A549 (cell line): Measurements from ENCODE around the gene IGF2. TPM values are rescaled to one million over a fixed set of nuclear protein-coding genes. Genes with fewer than 3 reads are reported as not detected.

Experiments
- ATAC-seq, 2 experiments: fragments of 200-7000 bp in 1 of 2; fragments of >200 bp in 1 of 2; cut with Nextera tagmentation in 1 of 2; cut with Tn5 transposase in 1 of 2; 3 replicates each; pipeline versions ENCODE4 v1.8.0 to v1.9.1; 2018 to 2020; ENCODE audit warnings: mild to moderate bottlenecking in 1 of 2, moderate library complexity in 1 of 2
- CTCF ChIA-PET: fragments of 300-600 bp; sonication (Branson Sonifier 250); formaldehyde crosslinking; extraction: SDS; loops from one replicate; lab custom pipeline; 2021; ENCODE audit warnings: antibody characterized with exemption, inconsistent platforms; lab: Yijun Ruan, JAX
- POLR2A ChIA-PET: fragments of 350-600 bp; formaldehyde crosslinking; extraction: SDS; loops from one replicate; lab custom pipeline; 2021; ENCODE audit warnings: antibody characterized with exemption, inconsistent platforms; lab: Yijun Ruan, JAX
- DNase-seq, 2 experiments: peaks; one replicate each; pipeline versions ENCODE4 v3.0.0 to v3.0.0-alpha.2; 2011 to 2016; ENCODE audit warnings: low read depth in 1 of 2, low spot score in 1 of 2
- FAIRE-seq: peaks from 2 replicates; lab custom pipeline; 2011; peaks lifted over from hg19 to GRCh38; lab: Jason Lieb, UNC
- H3K27ac ChIP-seq, 2 experiments: fragments of >200 bp; sonication (Bioruptor Twin); formaldehyde crosslinking; 3 replicates each; pipeline ENCODE4 v1.5.1; 2016 to 2017
- H3K4me1 ChIP-seq: fragments of >200 bp; sonication (Bioruptor Twin); formaldehyde crosslinking; 3 replicates; pipeline ENCODE4 v1.6.1; 2016
- H3K4me2 ChIP-seq: fragments of >200 bp; sonication (Bioruptor Twin); formaldehyde crosslinking; 3 replicates; pipeline ENCODE4 v1.6.1; 2016
- H3K4me3 ChIP-seq: fragments of >200 bp; sonication (Bioruptor Twin); formaldehyde crosslinking; 3 replicates; pipeline ENCODE4 v1.5.1; 2016
- H3K9me3 ChIP-seq: fragments of >200 bp; sonication (Bioruptor Twin); formaldehyde crosslinking; 3 replicates; pipeline ENCODE4 v1.6.1; 2016
- CHD2 ChIP-seq: fragments of 150-350 bp; IDR thresholded peaks from 2 replicates; pipeline ENCODE4 v1.6.1; 2014; ENCODE audit warnings: low read length; ENCODE audit not compliant: partially characterized antibody
- CHD4 ChIP-seq: fragments of 200-600 bp; sonication (generic); IDR thresholded peaks from 2 replicates; pipeline ENCODE4 v1.6.1; 2016; ENCODE audit warnings: antibody characterized with exemption, mild to moderate bottlenecking, borderline replicate concordance
- EHMT2 ChIP-seq: fragments of 200-600 bp; sonication (generic); IDR thresholded peaks from 2 replicates; pipeline ENCODE4 v1.6.1; 2016; ENCODE audit warnings: antibody characterized with exemption, low read depth, mild to moderate bottlenecking, moderate library complexity
- EP300 ChIP-seq, 2 experiments: fragments of >200 bp; sonication (Bioruptor Twin); formaldehyde crosslinking; IDR thresholded peaks; 2 replicates in 1 of 2; 3 replicates in 1 of 2; pipeline ENCODE4 v1.6.1; 2016 to 2017
- FOSL2 ChIP-seq, 2 experiments: fragments of 450-650 bp in 1 of 2; fragments of >200 bp in 1 of 2; sonication (Bioruptor Twin) in 1 of 2; formaldehyde crosslinking; IDR thresholded peaks; 2 replicates each; pipeline versions ENCODE4 v1.5.0 to v1.6.1; 2016 to 2020; ENCODE audit warnings: mild to moderate bottlenecking in 1 of 2, moderate library complexity in 1 of 2
- FOXS1 ChIP-seq: fragments of 250-450 bp; sonication (Bioruptor Pico); IDR thresholded peaks from 2 replicates; pipeline ENCODE4 v1.5.0; 2020; ENCODE audit warnings: mild to moderate bottlenecking, moderate library complexity
- GATA3 ChIP-seq: IDR thresholded peaks from 2 replicates; pipeline ENCODE4 v1.6.1; 2012; ENCODE audit warnings: borderline replicate concordance
- JUN ChIP-seq, 2 experiments: fragments of >200 bp; sonication (Bioruptor Twin); formaldehyde crosslinking; IDR thresholded peaks; 2 replicates in 1 of 2; 3 replicates in 1 of 2; pipeline ENCODE4 v1.6.1; 2016 to 2017
- KDM5A ChIP-seq: fragments of 200-600 bp; sonication (generic); IDR thresholded peaks from 2 replicates; pipeline ENCODE4 v1.6.1; 2016; ENCODE audit warnings: antibody characterized with exemption, mild to moderate bottlenecking
- MAFK ChIP-seq: fragments of 450-650 bp; IDR thresholded peaks from 2 replicates; pipeline ENCODE4 v1.6.1; 2014; ENCODE audit not compliant: partially characterized antibody
- MAZ ChIP-seq: fragments of 150-350 bp; IDR thresholded peaks from 2 replicates; pipeline ENCODE4 v1.6.1; 2014; ENCODE audit warnings: antibody characterized with exemption, low read depth, low read length, borderline replicate concordance
- MYC ChIP-seq: IDR thresholded peaks from 2 replicates; pipeline ENCODE4 v1.6.1; 2012; ENCODE audit warnings: mild to moderate bottlenecking, inconsistent platforms, low read length, improper control_type of control experiment, borderline replicate concordance
- POLR2AphosphoS2 ChIP-seq: conservative IDR thresholded peaks from 2 replicates; pipeline ENCODE4 v1.6.1; 2012; ENCODE audit warnings: low read length, improper control_type of control experiment, inconsistent platforms
- RCOR1 ChIP-seq: fragments of 150-350 bp; IDR thresholded peaks from 2 replicates; pipeline ENCODE4 v1.6.1; 2014; ENCODE audit warnings: antibody characterized with exemption, low read length, low read depth
- REST ChIP-seq: fragments of 200-600 bp; sonication (generic); IDR thresholded peaks from 2 replicates; pipeline ENCODE4 v1.6.1; 2016; ENCODE audit warnings: antibody characterized with exemption, mild to moderate bottlenecking, moderate library complexity
- RNF2 ChIP-seq: fragments of 200-600 bp; sonication (generic); IDR thresholded peaks from 2 replicates; pipeline ENCODE4 v1.6.1; 2016; ENCODE audit warnings: low read depth, mild to moderate bottlenecking, antibody characterized with exemption, moderate library complexity, borderline replicate concordance
- SMC3 ChIP-seq: fragments of >200 bp; sonication (Bioruptor Twin); formaldehyde crosslinking; IDR thresholded peaks from 3 replicates; pipeline ENCODE4 v1.6.1; 2018; ENCODE audit warnings: inconsistent platforms
- TFCP2L1 ChIP-seq: fragments of 250-450 bp; sonication (Bioruptor Pico); IDR thresholded peaks from 2 replicates; pipeline ENCODE4 v1.5.0; 2021; ENCODE audit warnings: mild to moderate bottlenecking
- ZFP36 ChIP-seq: fragments of 450-650 bp; IDR thresholded peaks from 2 replicates; pipeline ENCODE4 v1.6.1; 2014; ENCODE audit warnings: borderline replicate concordance; ENCODE audit not compliant: partially characterized antibody
- ZNF302 ChIP-seq: fragments of 250-450 bp; sonication (Bioruptor Pico); IDR thresholded peaks from 2 replicates; pipeline ENCODE4 v1.9.0; 2021; ENCODE audit warnings: inconsistent platforms, mild to moderate bottlenecking, moderate library complexity
- WGBS: methylation state at CpG from one replicate; pipeline ENCODE4 v1.1.6; 2017; ENCODE audit errors: missing lambda C conversion rate; 5-methylcytosine and 5-hydroxymethylcytosine counted together
- polyA plus RNA-seq, 4 experiments: library from polyadenylated mRNA; depleted of rRNA in 3 of 4; stranded (reverse); fragments of >200 nt; fragmentation: RNase III in 1 of 4; extraction: RNeasy Plus Mini Kit Qiagen cat#74134 plus additional on column Dnase treatment in 1 of 4; gene quantifications; 2 replicates in 3 of 4; 3 replicates in 1 of 4; pipeline ENCODE4 v1.2.3, GENCODE V29; 2011 to 2017
- TF ChIP-seq, protein P1 (sequence below): IDR thresholded peaks from 2 replicates; pipeline ENCODE4 v1.6.1; 2012
- TF ChIP-seq, protein P2 (sequence below): fragments of >200 bp; sonication (Bioruptor Twin); formaldehyde crosslinking; IDR thresholded peaks from 3 replicates; pipeline ENCODE4 v1.5.1; 2016
- TF ChIP-seq, protein P3 (sequence below): fragments of >200 bp; sonication (Bioruptor Twin); formaldehyde crosslinking; IDR thresholded peaks from 3 replicates; pipeline ENCODE4 v1.6.1; 2016
- TF ChIP-seq, protein P4 (sequence below): fragments of 250-450 bp; sonication (Bioruptor Pico); IDR thresholded peaks from 2 replicates; pipeline ENCODE4 v1.5.0; 2020; ENCODE audit warnings: low read depth, mild to moderate bottlenecking, moderate library complexity

The IGF2 gene
- polyA plus RNA-seq, 2 of the 4 experiments (the other 2 are of a cell fraction), result 2.0 to 2.9 TPM

DNA sequence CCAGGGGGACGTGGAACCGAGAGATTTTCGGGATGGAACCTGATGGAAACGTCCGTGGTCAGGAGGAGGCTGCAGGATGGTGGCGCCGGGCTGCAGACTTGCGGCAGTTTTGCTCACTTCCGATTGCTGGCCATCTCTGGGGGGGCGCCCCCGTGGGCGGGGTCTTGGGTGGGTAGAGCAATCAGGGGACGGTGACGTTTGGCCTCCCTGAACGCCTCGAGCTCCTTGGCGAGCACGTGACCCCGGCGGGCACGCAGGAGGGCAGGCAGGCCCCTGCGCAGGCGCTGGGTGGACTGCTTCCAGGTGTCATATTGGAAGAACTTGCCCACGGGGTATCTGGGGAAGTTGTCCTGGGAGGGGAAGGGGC lies 6.3 kb downstream of the IGF2 start:
- peaks cover 8% of the 10 kb centered on the region for H3K4me1 ChIP-seq
- no peak for FAIRE-seq
- H3K9me3 ChIP-seq, result no peaks in the 10 kb centered on the region
- no peak for DNase-seq
- TF ChIP-seq SMC3, result no peak
- no peak for TF ChIP-seq GATA3
- TF ChIP-seq ZNF302 (CRISPR knock-in tag), result no peak
- TF ChIP-seq FOSL2 (IDR thresholded peaks at IDR 0.05), result no peak
- TF ChIP-seq FOSL2 (CRISPR knock-in tag; IDR thresholded peaks at IDR 0.05), result no peak
- no peak for TF ChIP-seq CHD2
- TF ChIP-seq CHD4, result no peak
- no peak for TF ChIP-seq MAFK
- TF ChIP-seq, protein P1, sequence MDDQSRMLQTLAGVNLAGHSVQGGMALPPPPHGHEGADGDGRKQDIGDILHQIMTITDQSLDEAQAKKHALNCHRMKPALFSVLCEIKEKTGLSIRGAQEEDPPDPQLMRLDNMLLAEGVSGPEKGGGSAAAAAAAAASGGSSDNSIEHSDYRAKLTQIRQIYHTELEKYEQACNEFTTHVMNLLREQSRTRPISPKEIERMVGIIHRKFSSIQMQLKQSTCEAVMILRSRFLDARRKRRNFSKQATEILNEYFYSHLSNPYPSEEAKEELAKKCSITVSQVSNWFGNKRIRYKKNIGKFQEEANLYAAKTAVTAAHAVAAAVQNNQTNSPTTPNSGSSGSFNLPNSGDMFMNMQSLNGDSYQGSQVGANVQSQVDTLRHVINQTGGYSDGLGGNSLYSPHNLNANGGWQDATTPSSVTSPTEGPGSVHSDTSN, result no peak
- TF ChIP-seq MAZ, result no peak
- no peak for TF ChIP-seq FOXS1
- TF ChIP-seq, protein P2, sequence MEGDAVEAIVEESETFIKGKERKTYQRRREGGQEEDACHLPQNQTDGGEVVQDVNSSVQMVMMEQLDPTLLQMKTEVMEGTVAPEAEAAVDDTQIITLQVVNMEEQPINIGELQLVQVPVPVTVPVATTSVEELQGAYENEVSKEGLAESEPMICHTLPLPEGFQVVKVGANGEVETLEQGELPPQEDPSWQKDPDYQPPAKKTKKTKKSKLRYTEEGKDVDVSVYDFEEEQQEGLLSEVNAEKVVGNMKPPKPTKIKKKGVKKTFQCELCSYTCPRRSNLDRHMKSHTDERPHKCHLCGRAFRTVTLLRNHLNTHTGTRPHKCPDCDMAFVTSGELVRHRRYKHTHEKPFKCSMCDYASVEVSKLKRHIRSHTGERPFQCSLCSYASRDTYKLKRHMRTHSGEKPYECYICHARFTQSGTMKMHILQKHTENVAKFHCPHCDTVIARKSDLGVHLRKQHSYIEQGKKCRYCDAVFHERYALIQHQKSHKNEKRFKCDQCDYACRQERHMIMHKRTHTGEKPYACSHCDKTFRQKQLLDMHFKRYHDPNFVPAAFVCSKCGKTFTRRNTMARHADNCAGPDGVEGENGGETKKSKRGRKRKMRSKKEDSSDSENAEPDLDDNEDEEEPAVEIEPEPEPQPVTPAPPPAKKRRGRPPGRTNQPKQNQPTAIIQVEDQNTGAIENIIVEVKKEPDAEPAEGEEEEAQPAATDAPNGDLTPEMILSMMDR, result no peak
- no peak for TF ChIP-seq REST
- H3K4me2 ChIP-seq, result no peak overlapping the region
- H3K4me3 ChIP-seq, result no peak overlapping the region
- POLR2A ChIA-PET, result no interaction called here
- CTCF ChIA-PET, result interaction anchor here (1.2 to 12.1 kb wide), 4 partner anchors 18 to 482 kb away, joined by 3 to 152 read pairs (median 4); no protein-coding TSS in a partner anchor
- 70% methylated on average over 20 of the region's 24 CpGs for WGBS
- H3K27ac ChIP-seq, result no peak overlapping the region
- ATAC-seq, result no peak

DNA sequence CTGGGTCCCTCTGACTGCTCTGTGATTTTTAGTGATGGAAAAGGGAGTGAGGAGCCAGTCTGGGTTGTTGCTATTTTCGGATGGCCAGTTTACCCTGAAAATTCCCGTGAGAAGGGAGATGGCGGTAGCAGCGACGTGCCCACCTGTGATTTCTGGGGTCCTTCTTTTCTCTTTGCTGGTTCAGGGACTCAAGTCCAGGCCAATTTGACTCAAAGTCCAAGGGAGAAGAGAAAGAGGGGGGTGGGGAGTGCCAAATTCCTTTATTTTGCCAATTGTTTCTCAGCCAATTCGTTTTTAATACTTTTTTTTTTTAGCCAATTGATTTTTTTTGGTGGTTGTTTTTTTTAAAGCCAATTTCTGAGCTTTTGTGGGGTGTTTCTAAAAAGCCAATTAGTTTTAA lies 6.9 kb downstream of the IGF2 start:
- Histone ChIP-seq H3K9me3 (no peaks in the 10 kb centered on the region), H3K27ac (no peak overlapping the region), H3K4me3 (no peak overlapping the region), H3K4me2 (no peak overlapping the region), H3K4me1 (peaks cover 2% of the 10 kb centered on the region; the same call in 1 of the 3 replicates)
- DNase-seq (no peak), ATAC-seq (no peak), FAIRE-seq (no peak)
- WGBS, result 71% methylated on average over 6 of the region's 6 CpGs
- CTCF ChIA-PET, result interaction anchor here (0.7 to 12.1 kb wide), 3 partner anchors 18 to 482 kb away, joined by 3 to 152 read pairs (median 3); no protein-coding TSS in a partner anchor
- POLR2A ChIA-PET, result no interaction called here
- TF ChIP-seq ZFP36, result no peak
- TF ChIP-seq CHD2, result no peak
- TF ChIP-seq JUN (IDR thresholded peaks at IDR 0.05), result no peak
- TF ChIP-seq FOSL2 (IDR thresholded peaks at IDR 0.05), result no peak
- TF ChIP-seq FOSL2 (CRISPR knock-in tag; IDR thresholded peaks at IDR 0.05), result no peak
- TF ChIP-seq, protein P3, sequence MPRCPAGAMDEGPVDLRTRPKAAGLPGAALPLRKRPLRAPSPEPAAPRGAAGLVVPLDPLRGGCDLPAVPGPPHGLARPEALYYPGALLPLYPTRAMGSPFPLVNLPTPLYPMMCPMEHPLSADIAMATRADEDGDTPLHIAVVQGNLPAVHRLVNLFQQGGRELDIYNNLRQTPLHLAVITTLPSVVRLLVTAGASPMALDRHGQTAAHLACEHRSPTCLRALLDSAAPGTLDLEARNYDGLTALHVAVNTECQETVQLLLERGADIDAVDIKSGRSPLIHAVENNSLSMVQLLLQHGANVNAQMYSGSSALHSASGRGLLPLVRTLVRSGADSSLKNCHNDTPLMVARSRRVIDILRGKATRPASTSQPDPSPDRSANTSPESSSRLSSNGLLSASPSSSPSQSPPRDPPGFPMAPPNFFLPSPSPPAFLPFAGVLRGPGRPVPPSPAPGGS, result no peak
- TF ChIP-seq EHMT2, result no peak
- TF ChIP-seq POLR2AphosphoS2, result no peak
- no peak for TF ChIP-seq MYC
- TF ChIP-seq EP300 (IDR thresholded peaks at IDR 0.05), result no peak
- TF ChIP-seq, protein P1, result no peak
- no peak for TF ChIP-seq KDM5A
- no peak for TF ChIP-seq RNF2
- no peak for TF ChIP-seq TFCP2L1 (CRISPR knock-in tag)
- TF ChIP-seq RCOR1, result no peak
- no peak for TF ChIP-seq GATA3
- TF ChIP-seq, protein P4, sequence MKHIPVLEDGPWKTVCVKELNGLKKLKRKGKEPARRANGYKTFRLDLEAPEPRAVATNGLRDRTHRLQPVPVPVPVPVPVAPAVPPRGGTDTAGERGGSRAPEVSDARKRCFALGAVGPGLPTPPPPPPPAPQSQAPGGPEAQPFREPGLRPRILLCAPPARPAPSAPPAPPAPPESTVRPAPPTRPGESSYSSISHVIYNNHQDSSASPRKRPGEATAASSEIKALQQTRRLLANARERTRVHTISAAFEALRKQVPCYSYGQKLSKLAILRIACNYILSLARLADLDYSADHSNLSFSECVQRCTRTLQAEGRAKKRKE, result no peak
